H9 (cell line): ENCODE measurements around the gene DHX30. TPM values are rescaled to one million over a fixed set of nuclear protein-coding genes. Genes with fewer than 3 reads are reported as not detected.
A peak's percentile ranks its signal among the peaks of the same experiment; 100 is the strongest.

Experiments used
- DNase-seq: peaks from one replicate; pipeline ENCODE4 v3.0.0-alpha.2; 2017
- H2AFZ ChIP-seq: one replicate; pipeline ENCODE4 v1.6.1; 2013; ENCODE audit warnings: mild to moderate bottlenecking, low read length, control low read depth, moderate library complexity
- H2AK5ac ChIP-seq: 2 replicates; pipeline ENCODE4 v1.6.1; 2013; ENCODE audit warnings: low read length, control low read depth, mixed read lengths; ENCODE audit not compliant: insufficient read length
- H2BK120ac ChIP-seq: one replicate; pipeline ENCODE4 v1.6.1; 2013; ENCODE audit warnings: low read depth, mild to moderate bottlenecking, low read length, control low read depth, inconsistent platforms; ENCODE audit not compliant: poor library complexity, severe bottlenecking
- H2BK12ac ChIP-seq: 2 replicates; pipeline ENCODE4 v1.6.1; 2013; ENCODE audit warnings: low read length, control low read depth, mixed read lengths, low read depth; ENCODE audit not compliant: insufficient read length
- H2BK15ac ChIP-seq: 2 replicates; pipeline ENCODE4 v1.6.1; 2013; ENCODE audit warnings: low read depth, low read length, control low read depth
- H2BK20ac ChIP-seq: one replicate; pipeline ENCODE4 v1.6.1; 2013; ENCODE audit warnings: low read depth, mild to moderate bottlenecking, low read length, control low read depth, inconsistent platforms; ENCODE audit not compliant: poor library complexity, severe bottlenecking
- H2BK5ac ChIP-seq: 2 replicates; pipeline ENCODE4 v1.6.1; 2013; ENCODE audit warnings: low read length, control low read depth, mixed read lengths; ENCODE audit not compliant: insufficient read length
- H3K14ac ChIP-seq: 2 replicates; pipeline ENCODE4 v1.6.1; 2013; ENCODE audit warnings: low read length, control low read depth; ENCODE audit not compliant: insufficient read depth
- H3K18ac ChIP-seq: 2 replicates; pipeline ENCODE4 v1.6.1; 2013; ENCODE audit warnings: low read depth, mild to moderate bottlenecking, mixed read lengths, low read length, control low read depth; ENCODE audit not compliant: insufficient read length
- H3K23ac ChIP-seq: 2 replicates; pipeline ENCODE4 v1.6.1; 2013; ENCODE audit warnings: low read length, control low read depth, mixed read lengths, low read depth; ENCODE audit not compliant: insufficient read length
- H3K23me2 ChIP-seq: 2 replicates; pipeline ENCODE4 v1.6.1; 2013; ENCODE audit warnings: low read depth, mild to moderate bottlenecking, mixed read lengths, low read length, control low read depth; ENCODE audit not compliant: insufficient read length, poor library complexity, severe bottlenecking
- H3K27ac ChIP-seq: 2 replicates; pipeline ENCODE4 v1.5.1; 2013; ENCODE audit warnings: low read length, control low read depth, mixed read lengths, low read depth; ENCODE audit not compliant: insufficient read length
- H3K27me3 ChIP-seq: 2 replicates; pipeline ENCODE4 v1.6.1; 2013; ENCODE audit warnings: low read length, control low read depth, inconsistent platforms; ENCODE audit not compliant: insufficient read depth
- H3K4ac ChIP-seq: 2 replicates; pipeline ENCODE4 v1.6.1; 2013; ENCODE audit warnings: low read depth, mild to moderate bottlenecking, control low read depth, inconsistent platforms, low read length, moderate library complexity
- H3K4me1 ChIP-seq: 2 replicates; pipeline ENCODE4 v1.6.1; 2013; ENCODE audit warnings: low read length, control low read depth, inconsistent platforms; ENCODE audit not compliant: insufficient read depth
- H3K4me2 ChIP-seq: 2 replicates; pipeline ENCODE4 v1.6.1; 2013; ENCODE audit warnings: low read length, control low read depth, mixed read lengths; ENCODE audit not compliant: insufficient read length, insufficient read depth
- H3K56ac ChIP-seq: 2 replicates; pipeline ENCODE4 v1.6.1; 2013; ENCODE audit warnings: low read depth, mild to moderate bottlenecking, mixed read lengths, low read length, control low read depth; ENCODE audit not compliant: insufficient read length
- H3K79me1 ChIP-seq: 2 replicates; pipeline ENCODE4 v1.6.1; 2013; ENCODE audit warnings: low read depth, mild to moderate bottlenecking, moderate library complexity, low read length, control low read depth, inconsistent platforms; ENCODE audit not compliant: insufficient read depth, poor library complexity, severe bottlenecking
- H3K79me2 ChIP-seq: 2 replicates; pipeline ENCODE4 v1.6.1; 2013; ENCODE audit warnings: low read length, control low read depth, inconsistent platforms; ENCODE audit not compliant: insufficient read depth
- H3K9ac ChIP-seq: 2 replicates; pipeline ENCODE4 v1.6.1; 2013; ENCODE audit warnings: low read length, control low read depth, mixed read lengths; ENCODE audit not compliant: insufficient read length; ENCODE audit errors: extremely low read depth
- H3K9me3 ChIP-seq: one replicate; pipeline ENCODE4 v1.6.1; 2013; ENCODE audit warnings: low read depth, low read length, inconsistent platforms; ENCODE audit not compliant: control insufficient read depth
- H3T11ph ChIP-seq: one replicate; pipeline ENCODE4 v1.6.1; 2013; ENCODE audit warnings: mild to moderate bottlenecking, low read length, control low read depth, inconsistent platforms
- H4K20me1 ChIP-seq: one replicate; pipeline ENCODE4 v1.6.1; 2013; ENCODE audit not compliant: control insufficient read depth, insufficient read length, insufficient read depth
- H4K5ac ChIP-seq: 2 replicates; pipeline ENCODE4 v1.6.1; 2013; ENCODE audit warnings: low read depth, mild to moderate bottlenecking, mixed read lengths, low read length, control low read depth; ENCODE audit not compliant: insufficient read length
- H4K8ac ChIP-seq: replicated peaks from 2 replicates; pipeline ENCODE4 v1.6.1; 2013; ENCODE audit warnings: low read length, control low read depth, mixed read lengths, low read depth; ENCODE audit not compliant: insufficient read length
- H4K91ac ChIP-seq: 2 replicates; pipeline ENCODE4 v1.6.1; 2013; ENCODE audit warnings: low read depth, mild to moderate bottlenecking, moderate library complexity, mixed read lengths, low read length, control low read depth; ENCODE audit not compliant: insufficient read length
- H3K27ac Mint-ChIP-seq, 3 experiments: 2 replicates in 2 of 3; 3 replicates in 1 of 3; pipeline ENCODE4 v1.8.0; 2020 to 2021; ENCODE audit warnings: mixed read lengths in 3 of 3, mild to moderate bottlenecking in 1 of 3, moderate library complexity in 1 of 3
- H3K27me3 Mint-ChIP-seq: 2 replicates; pipeline ENCODE4 v1.8.0; 2021; ENCODE audit warnings: low read depth, mild to moderate bottlenecking, moderate library complexity, mixed read lengths
- H3K36me3 Mint-ChIP-seq, 3 experiments: 2 replicates in 2 of 3; 3 replicates in 1 of 3; pipeline ENCODE4 v1.8.0; 2020 to 2021; ENCODE audit warnings: low read depth in 3 of 3, mixed read lengths in 3 of 3; ENCODE audit not compliant: insufficient read depth in 1 of 3
- H3K4me1 Mint-ChIP-seq, 2 experiments: 2 replicates each; pipeline ENCODE4 v1.8.0; 2020; ENCODE audit warnings: mixed read lengths in 2 of 2
- H3K4me3 Mint-ChIP-seq, 2 experiments: 2 replicates in 1 of 2; 3 replicates in 1 of 2; pipeline ENCODE4 v1.8.0; 2020 to 2021; ENCODE audit warnings: mild to moderate bottlenecking in 2 of 2, mixed read lengths in 2 of 2, moderate library complexity in 1 of 2
- H3K9me3 Mint-ChIP-seq, 2 experiments: 2 replicates in 1 of 2; 3 replicates in 1 of 2; pipeline ENCODE4 v1.8.0; 2020; ENCODE audit warnings: mild to moderate bottlenecking in 2 of 2, mixed read lengths in 2 of 2, moderate library complexity in 1 of 2
- CTCF ChIP-seq: fragments of 200-600 bp; sonication (generic); conservative IDR thresholded peaks from 3 replicates; pipeline ENCODE4 v1.8.0; 2021; ENCODE audit warnings: antibody characterized with exemption, mild to moderate bottlenecking
- WGBS: extraction: QIAGEN DNeasy Blood & Tissue Kit; methylation state at CpG from one replicate; pipeline ENCODE4 v1.1.7; 2013; ENCODE audit warnings: missing lambda C conversion rate, low lambda C conversion rate, mixed read lengths; ENCODE audit not compliant: insufficient read length; ENCODE audit errors: extremely low coverage; 5-methylcytosine and 5-hydroxymethylcytosine counted together
- total RNA-seq: library from RNA; stranded (reverse); gene quantifications from 2 replicates; pipeline ENCODE4 v1.2.1, GENCODE V29; 2021

The DHX30 gene
- total RNA-seq, 1 experiment from 2014 or later, result 107 TPM

- Histone ChIP-seq H3K27me3 (no peaks in the 10 kb centered on the region), H3K14ac (no peak overlapping the region), H3K79me2 (no peaks in the 10 kb centered on the region), H4K20me1 (peaks cover 2% of the 10 kb centered on the region), H3K4me1 (no peaks in the 10 kb centered on the region), H4K91ac (no peak overlapping the region), H3K23ac (no peak overlapping the region), H3K18ac (no peak overlapping the region), H2BK20ac (no peak overlapping the region), H3K9me3 (no peaks in the 10 kb centered on the region), H3K79me1 (no peaks in the 10 kb centered on the region), H2AK5ac (no peak overlapping the region), H2BK12ac (no peak overlapping the region), H3K23me2 (no peaks in the 10 kb centered on the region), H3T11ph (no peak overlapping the region), H2BK5ac (no peak overlapping the region), H2BK120ac (no peak overlapping the region), H2AFZ (no peak overlapping the region), H3K27ac (no peak overlapping the region), H4K8ac (no peak overlapping the region), H3K4me2 (no peak overlapping the region), H3K9ac (no peak overlapping the region), H4K5ac (no peak overlapping the region), H3K4ac (no peak overlapping the region), H2BK15ac (no peak overlapping the region), H3K56ac (no peak overlapping the region)
- H3K36me3 Mint-ChIP-seq, result peaks cover 40 to 84% (median 78%) of the 10 kb centered on the region in 3 experiments
- H3K4me3 Mint-ChIP-seq, result no peak overlapping the region
- peak overlapping the region; percentile 75 to 93 (median 82); a peak in 4 of 7 replicates for H3K27ac Mint-ChIP-seq
- H3K4me1 Mint-ChIP-seq, result 0 out of 4 replicates have a peak, but pooled peaks cover 0 to 3% of the 10 kb centered on the region in 2 experiments
- no peaks in the 10 kb centered on the region for H3K9me3 Mint-ChIP-seq
- no CpG with 5 or more reads among the region's 36 CpGs for WGBS
- TF ChIP-seq CTCF, result peak; percentile 22; the same call in 2 of the 3 replicates
- no peaks in the 10 kb centered on the region for H3K27me3 Mint-ChIP-seq
- no peak for DNase-seq
Measured at GRCh38 chr3:47852604-47853602, 50.0 kb downstream of the DHX30 start.
